Neuronal stem cell (in vitro differentiated cells): Measurements from ENCODE around the gene UBAC1.
A peak's percentile ranks its signal among the peaks of the same experiment; 100 is the strongest.

ENCODE experiments used
- DNase-seq: peaks from one replicate; pipeline ENCODE4 v3.0.0-alpha.2; 2013; ENCODE audit warnings: low spot score
- H2AFZ ChIP-seq: one replicate; pipeline ENCODE4 v1.6.1; 2013; ENCODE audit warnings: mild to moderate bottlenecking, low read length, inconsistent platforms
- H2AK5ac ChIP-seq: 2 replicates; pipeline ENCODE4 v1.6.1; 2013; ENCODE audit warnings: low read depth, mild to moderate bottlenecking, inconsistent platforms, low read length, moderate library complexity, mixed read lengths
- H2BK120ac ChIP-seq: 2 replicates; pipeline ENCODE4 v1.6.1; 2013; ENCODE audit warnings: low read depth, mild to moderate bottlenecking, inconsistent platforms, low read length, moderate library complexity, mixed read lengths
- H2BK12ac ChIP-seq: one replicate; pipeline ENCODE4 v1.6.1; 2013; ENCODE audit warnings: low read length, inconsistent platforms
- H2BK15ac ChIP-seq: 2 replicates; pipeline ENCODE4 v1.6.1; 2013; ENCODE audit warnings: mild to moderate bottlenecking, low read length, inconsistent platforms, mixed read lengths
- H2BK5ac ChIP-seq: one replicate; pipeline ENCODE4 v1.6.1; 2013; ENCODE audit warnings: inconsistent platforms, mild to moderate bottlenecking, low read length, moderate library complexity
- H3K14ac ChIP-seq: one replicate; pipeline ENCODE4 v1.6.1; 2013; ENCODE audit warnings: low read length, inconsistent platforms
- H3K18ac ChIP-seq: 2 replicates; pipeline ENCODE4 v1.6.1; 2013; ENCODE audit warnings: low read length, inconsistent platforms
- H3K23ac ChIP-seq: 2 replicates; pipeline ENCODE4 v1.6.1; 2013; ENCODE audit warnings: low read depth, mild to moderate bottlenecking, mixed read lengths, low read length, inconsistent platforms; ENCODE audit not compliant: poor library complexity
- H3K27ac ChIP-seq: replicated peaks from 3 replicates; pipeline ENCODE4 v1.5.1; 2013; ENCODE audit warnings: low read length, inconsistent platforms
- H3K27me3 ChIP-seq, 3 experiments: 2 replicates each; pipeline ENCODE4 v1.6.1; 2013; ENCODE audit warnings: low read length in 3 of 3, mild to moderate bottlenecking in 2 of 3, inconsistent platforms in 1 of 3, low read depth in 1 of 3, mixed read lengths in 1 of 3, moderate library complexity in 1 of 3; ENCODE audit not compliant: control insufficient read depth in 3 of 3, insufficient read depth in 3 of 3
- H3K36me3 ChIP-seq, 2 donors: replicated peaks in 1 of 2; 2 replicates each; pipeline ENCODE4 v1.6.1; 2013; ENCODE audit warnings: low read length in 2 of 2; ENCODE audit not compliant: control insufficient read depth in 2 of 2, insufficient read depth in 2 of 2
- H3K4ac ChIP-seq: 2 replicates; pipeline ENCODE4 v1.6.1; 2013; ENCODE audit warnings: inconsistent platforms, mild to moderate bottlenecking, low read length, moderate library complexity
- H3K4me1 ChIP-seq, 2 donors: 1 replicate in 1 of 2; 2 replicates in 1 of 2; pipeline ENCODE4 v1.6.1; 2013; ENCODE audit warnings: low read length in 2 of 2, low read depth in 1 of 2; ENCODE audit not compliant: control insufficient read depth in 2 of 2, insufficient read depth in 1 of 2
- H3K4me2 ChIP-seq: one replicate; pipeline ENCODE4 v1.6.1; 2013; ENCODE audit warnings: mild to moderate bottlenecking, low read length, inconsistent platforms; ENCODE audit not compliant: insufficient read depth, poor library complexity, severe bottlenecking
- H3K4me3 ChIP-seq, 2 donors: 2 replicates each; pipeline ENCODE4 v1.5.1; 2013; ENCODE audit warnings: low read length in 2 of 2, mild to moderate bottlenecking in 2 of 2, inconsistent platforms in 1 of 2, moderate library complexity in 1 of 2
- H3K79me1 ChIP-seq: one replicate; pipeline ENCODE4 v1.6.1; 2013; ENCODE audit warnings: low read depth, mild to moderate bottlenecking, inconsistent platforms, low read length, moderate library complexity
- H3K9ac ChIP-seq: one replicate; pipeline ENCODE4 v1.6.1; 2013; ENCODE audit warnings: mild to moderate bottlenecking, low read depth, low read length, inconsistent platforms; ENCODE audit not compliant: poor library complexity
- H3K9me3 ChIP-seq, 2 donors: replicated peaks in 1 of 2; 2 replicates each; pipeline versions ENCODE3 to v1.6.1; 2013; ENCODE audit warnings: low read length in 2 of 2, mild to moderate bottlenecking in 2 of 2, inconsistent platforms in 1 of 2, low read depth in 1 of 2, mixed read lengths in 1 of 2, moderate library complexity in 1 of 2; ENCODE audit not compliant: control insufficient read depth in 2 of 2, insufficient read depth in 1 of 2
- H4K8ac ChIP-seq: one replicate; pipeline ENCODE4 v1.6.1; 2013; ENCODE audit warnings: low read depth, mild to moderate bottlenecking, inconsistent platforms, low read length, moderate library complexity
- H4K91ac ChIP-seq: one replicate; pipeline ENCODE4 v1.6.1; 2013; ENCODE audit warnings: low read length, low read depth, mild to moderate bottlenecking, inconsistent platforms; ENCODE audit not compliant: poor library complexity
- WGBS, 2 donors: extraction: QIAGEN DNeasy Blood & Tissue Kit; methylation state at CpG; one replicate each; pipeline ENCODE4 v1.1.7; 2013; ENCODE audit warnings: missing lambda C conversion rate in 2 of 2, mixed read lengths in 1 of 2; ENCODE audit not compliant: insufficient read length in 2 of 2, insufficient replicate concordance in 1 of 2; ENCODE audit errors: extremely low coverage in 2 of 2; 5-methylcytosine and 5-hydroxymethylcytosine counted together

UBAC1 gene

DNA sequence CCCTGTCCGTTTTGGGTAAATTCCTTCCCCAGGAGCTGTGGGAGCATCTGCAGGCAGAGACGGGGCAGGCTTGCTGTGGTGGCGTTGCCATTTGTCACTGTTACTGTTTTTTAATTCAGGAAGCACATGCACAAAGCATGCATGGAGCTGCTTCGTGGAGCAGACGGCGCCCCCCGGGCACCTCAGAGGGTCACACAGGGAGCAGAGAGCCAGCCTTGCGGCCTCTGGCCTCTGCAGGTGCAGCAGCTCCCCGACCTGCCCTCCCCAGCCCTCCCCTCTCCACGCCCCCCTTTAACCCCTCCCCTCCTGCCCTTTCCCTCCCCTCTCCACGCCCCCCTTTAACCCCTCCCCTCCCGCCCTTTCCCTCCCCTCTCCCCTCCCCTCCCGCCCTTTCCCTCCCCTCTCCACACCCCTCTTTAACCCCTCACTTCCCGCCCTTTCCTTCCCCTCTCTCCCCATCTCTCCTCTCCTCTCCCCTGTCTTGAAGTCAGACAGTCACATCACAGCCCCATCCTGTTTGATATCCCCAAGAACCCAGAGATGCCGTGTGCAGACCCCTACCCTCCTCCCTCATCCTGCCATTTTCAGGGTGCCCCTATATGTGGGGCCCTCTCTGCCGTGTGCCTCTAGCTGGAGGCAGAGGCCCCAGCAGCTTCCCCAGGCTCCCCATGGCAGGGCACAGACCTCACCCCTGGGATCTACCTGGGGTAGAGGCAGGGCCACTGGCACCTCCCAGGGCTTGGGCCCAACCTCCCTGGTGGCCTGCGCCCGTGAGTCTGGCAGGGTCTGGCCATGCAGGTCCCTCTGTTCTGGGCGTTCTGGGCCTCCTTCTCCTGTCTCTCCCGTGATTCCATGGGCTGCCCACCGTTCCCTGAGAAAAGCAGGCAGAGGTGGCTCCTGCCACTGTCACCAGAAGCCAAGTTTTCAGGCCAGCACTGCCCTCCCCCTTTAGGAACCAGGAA is 29.6 kb upstream of the UBAC1 start:
- H3K18ac ChIP-seq: peak overlapping the region; percentile 93
- peaks cover 37 to 60% of the 10 kb centered on the region in 2 donors for H3K4me1 ChIP-seq
- peak overlapping the region; percentile 48 for H2BK120ac ChIP-seq
- H4K8ac ChIP-seq: no peak overlapping the region
- peak overlapping the region; percentile 99 for H2AK5ac ChIP-seq
- H3K36me3 ChIP-seq: no peaks in the 10 kb centered on the region
- H3K9ac ChIP-seq: no peak overlapping the region
- peak overlapping the region; percentile 2 for H3K4ac ChIP-seq
- peak overlapping the region; percentile 89 for H2BK5ac ChIP-seq
- H3K79me1 ChIP-seq: no peaks in the 10 kb centered on the region
- no peak overlapping the region for H3K23ac ChIP-seq
- H2AFZ ChIP-seq: no peak overlapping the region
- 90% methylated on average over 2 of the region's 21 CpGs; no CpG with 5 or more reads in 1 of the 2 donors for WGBS, 2 donors
- peak overlapping the region in 1 of 2 donors; percentile 38 for H3K4me3 ChIP-seq
- H3K27ac ChIP-seq: peak overlapping the region; percentile 56
- no peaks in the 10 kb centered on the region for H3K9me3 ChIP-seq
- no peak overlapping the region for H4K91ac ChIP-seq
- no peak overlapping the region for H3K4me2 ChIP-seq
- H3K27me3 ChIP-seq: no peaks in the 10 kb centered on the region
- peak overlapping the region; percentile 96 for H2BK15ac ChIP-seq
- peak; percentile 65 for DNase-seq
- peak overlapping the region; percentile 100 for H2BK12ac ChIP-seq
- peak overlapping the region; percentile 1 for H3K14ac ChIP-seq

DNA sequence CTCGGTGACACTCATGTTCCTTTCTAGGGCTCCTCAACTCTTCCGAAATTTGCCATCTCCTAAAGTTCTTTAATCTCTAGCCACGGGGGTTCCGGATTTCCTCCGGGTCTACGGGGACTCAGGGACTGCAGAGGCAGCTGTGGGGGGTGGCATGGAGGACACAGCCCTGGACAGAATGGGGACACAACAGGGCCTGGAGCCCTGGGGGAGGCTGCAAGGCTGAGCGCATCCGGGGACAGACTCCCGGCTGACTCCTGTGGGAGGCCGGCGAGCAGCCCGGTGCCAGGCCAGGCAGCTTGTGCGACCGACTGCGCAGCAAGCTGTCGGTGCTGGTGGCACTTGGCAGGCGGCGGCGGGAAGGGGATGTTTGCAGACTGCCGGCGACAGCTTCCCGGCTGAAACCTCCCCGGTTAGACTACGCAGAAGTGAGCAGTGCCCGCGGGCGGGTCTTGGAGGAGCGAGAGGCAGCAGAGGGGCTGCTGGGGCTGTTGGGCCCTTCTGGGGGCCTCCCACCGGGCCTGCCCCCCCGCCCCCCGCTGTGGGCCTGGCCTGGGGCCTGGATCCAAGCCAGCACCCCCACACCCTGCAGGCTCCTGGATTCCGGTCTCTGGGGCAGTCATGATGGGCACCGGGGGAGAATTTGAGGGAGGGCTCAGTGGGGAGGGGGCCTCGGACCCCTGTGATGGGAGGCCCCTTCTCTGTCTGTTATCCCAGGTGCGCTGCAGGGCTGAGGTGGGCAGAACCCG is 28.7 kb upstream of the UBAC1 start:
- Histone ChIP-seq H3K14ac (peak overlapping the region; percentile 66), H3K9ac (peak overlapping the region; percentile 44), H3K4me1 (peaks cover 39 to 62% of the 10 kb centered on the region in 2 donors), H3K27me3 (no peaks in the 10 kb centered on the region), H3K79me1 (no peaks in the 10 kb centered on the region), H3K4ac (no peak overlapping the region), H3K18ac (peak overlapping the region; percentile 88), H2AFZ (no peak overlapping the region), H2BK12ac (peak overlapping the region; percentile 93), H3K4me2 (no peak overlapping the region), H2BK15ac (peak overlapping the region; percentile 96), H3K4me3 (no peak overlapping the region), H2BK5ac (peak overlapping the region; percentile 89), H3K36me3 (no peaks in the 10 kb centered on the region), H2AK5ac (peak overlapping the region; percentile 99), H2BK120ac (no peak overlapping the region), H3K23ac (peak overlapping the region; percentile 73), H3K27ac (peak overlapping the region; percentile 22), H3K9me3 (no peaks in the 10 kb centered on the region), H4K91ac (no peak overlapping the region), H4K8ac (peak overlapping the region; percentile 32)
- DNase-seq: no peak
- no CpG with 5 or more reads among the region's 36 CpGs for WGBS, 2 donors

- no peaks in the 10 kb centered on the region for H3K9me3 ChIP-seq
- no peak for DNase-seq
- H3K18ac ChIP-seq: peak overlapping the region; percentile 88
- H3K4me1 ChIP-seq: peaks cover 36 to 56% of the 10 kb centered on the region in 2 donors
- H3K14ac ChIP-seq: peak overlapping the region; percentile 31
- H3K9ac ChIP-seq: no peak overlapping the region
- H2AFZ ChIP-seq: no peak overlapping the region
- peak overlapping the region; percentile 56 for H4K91ac ChIP-seq
- H3K23ac ChIP-seq: peak overlapping the region; percentile 59
- H2BK5ac ChIP-seq: no peak overlapping the region
- H2BK120ac ChIP-seq: no peak overlapping the region
- no peaks in the 10 kb centered on the region for H3K36me3 ChIP-seq
- WGBS, 2 donors: no CpG with 5 or more reads among the region's 8 CpGs
- no peak overlapping the region for H3K4ac ChIP-seq
- H3K79me1 ChIP-seq: no peaks in the 10 kb centered on the region
- no peak overlapping the region for H4K8ac ChIP-seq
- peak overlapping the region; percentile 96 for H2BK15ac ChIP-seq
- peak overlapping the region; percentile 99 for H2AK5ac ChIP-seq
- no peak overlapping the region for H2BK12ac ChIP-seq
- H3K27me3 ChIP-seq: peaks cover 0 to 7% (median 0%) of the 10 kb centered on the region in 3 experiments
- H3K27ac ChIP-seq: no peak overlapping the region
- H3K4me2 ChIP-seq: no peak overlapping the region
- H3K4me3 ChIP-seq: no peak overlapping the region
These were observed 28.0 kb upstream of the UBAC1 start for GRCh38 chr9:135989157-135989556.
